BE2C (cell line): ENCODE results near the gene MRFAP1. TPM values are rescaled to one million over a fixed set of nuclear protein-coding genes. Genes with fewer than 3 reads are reported as not detected.

Experiments used
- DNase-seq: peaks from one replicate; pipeline ENCODE4 v3.0.0-alpha.2; 2020
- H3K27me3 ChIP-seq: fragments of 250-450 bp; sonication (Bioruptor Pico); 2 replicates; pipeline ENCODE4 v1.5.1; 2020; ENCODE audit warnings: mild to moderate bottlenecking
- H3K36me3 ChIP-seq: fragments of 250-450 bp; sonication (Bioruptor Pico); 2 replicates; pipeline ENCODE4 v1.5.1; 2020; ENCODE audit warnings: mild to moderate bottlenecking
- H3K4me1 ChIP-seq: fragments of 250-450 bp; sonication (Bioruptor Pico); 2 replicates; pipeline ENCODE4 v1.5.1; 2020
- H3K4me3 ChIP-seq: 2 replicates; pipeline ENCODE4 v1.5.1; 2011; ENCODE audit warnings: low read depth, low read length
- H3K9me3 ChIP-seq: fragments of 250-450 bp; sonication (Bioruptor Pico); 2 replicates; pipeline ENCODE4 v1.5.1; 2020
- polyA plus RNA-seq: library from polyadenylated mRNA; unstranded; fragments of >200 nt; gene quantifications from one replicate; pipeline ENCODE4 v1.2.1, GENCODE V29; 2012; ENCODE audit warnings: low read depth, missing spikeins; ENCODE audit not compliant: insufficient read length, insufficient read depth
- TF ChIP-seq, protein P1 (sequence below): IDR thresholded peaks from 2 replicates; pipeline ENCODE4 v1.5.1; 2012; ENCODE audit warnings: mild to moderate bottlenecking, low read depth, low read length

The MRFAP1 gene
- 1,288 TPM for polyA plus RNA-seq

DNA sequence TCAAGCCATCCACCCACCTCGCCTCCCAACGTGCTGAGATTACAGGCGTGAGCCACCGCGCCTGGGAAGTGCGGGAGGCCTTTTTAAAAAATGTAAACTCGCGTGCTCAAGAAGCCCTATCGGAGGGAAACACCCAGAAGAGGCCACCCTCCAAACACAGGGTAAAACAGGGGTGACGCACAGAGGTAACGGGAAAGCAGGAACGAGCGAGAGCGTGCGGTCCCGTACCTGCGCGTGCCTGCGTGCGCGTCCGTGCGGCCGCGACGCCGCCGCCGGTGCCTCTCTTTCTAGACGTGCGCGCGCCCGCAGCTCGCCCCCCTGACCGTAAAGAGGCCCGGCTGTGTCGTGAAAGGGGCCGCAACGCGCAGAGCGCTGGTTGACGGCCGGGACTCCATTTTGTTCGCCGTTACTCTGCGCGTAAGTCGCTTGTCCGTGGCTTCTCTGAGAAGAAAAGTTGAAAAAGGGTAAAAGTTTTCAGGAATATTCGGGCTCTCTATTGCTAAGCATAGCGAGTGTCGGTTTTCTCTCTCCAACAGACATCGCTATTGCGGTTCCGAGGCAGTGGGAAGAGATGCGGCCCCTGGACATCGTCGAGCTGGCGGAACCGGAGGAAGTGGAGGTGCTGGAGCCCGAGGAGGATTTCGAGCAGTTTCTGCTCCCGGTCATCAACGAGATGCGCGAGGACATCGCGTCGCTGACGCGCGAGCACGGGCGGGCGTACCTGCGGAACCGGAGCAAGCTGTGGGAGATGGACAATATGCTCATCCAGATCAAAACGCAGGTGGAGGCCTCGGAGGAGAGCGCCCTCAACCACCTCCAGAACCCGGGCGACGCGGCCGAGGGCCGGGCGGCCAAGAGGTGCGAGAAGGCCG is at the start of gene MRFAP1:
MRFAP1 (plus strand) TSS at position 394 of the 872 bp plus-strand sequence; CDS start at position 572, 178 bp downstream.
- Histone ChIP-seq H3K4me3 (peak within 1 kb of the TSS; percentile 89), H3K4me1 (no peaks in the 10 kb centered on the region), H3K9me3 (no peaks in the 10 kb centered on the region), H3K36me3 (peaks cover 17% of the 10 kb centered on the region), H3K27me3 (no peaks in the 10 kb centered on the region)
- TF ChIP-seq, protein P1, sequence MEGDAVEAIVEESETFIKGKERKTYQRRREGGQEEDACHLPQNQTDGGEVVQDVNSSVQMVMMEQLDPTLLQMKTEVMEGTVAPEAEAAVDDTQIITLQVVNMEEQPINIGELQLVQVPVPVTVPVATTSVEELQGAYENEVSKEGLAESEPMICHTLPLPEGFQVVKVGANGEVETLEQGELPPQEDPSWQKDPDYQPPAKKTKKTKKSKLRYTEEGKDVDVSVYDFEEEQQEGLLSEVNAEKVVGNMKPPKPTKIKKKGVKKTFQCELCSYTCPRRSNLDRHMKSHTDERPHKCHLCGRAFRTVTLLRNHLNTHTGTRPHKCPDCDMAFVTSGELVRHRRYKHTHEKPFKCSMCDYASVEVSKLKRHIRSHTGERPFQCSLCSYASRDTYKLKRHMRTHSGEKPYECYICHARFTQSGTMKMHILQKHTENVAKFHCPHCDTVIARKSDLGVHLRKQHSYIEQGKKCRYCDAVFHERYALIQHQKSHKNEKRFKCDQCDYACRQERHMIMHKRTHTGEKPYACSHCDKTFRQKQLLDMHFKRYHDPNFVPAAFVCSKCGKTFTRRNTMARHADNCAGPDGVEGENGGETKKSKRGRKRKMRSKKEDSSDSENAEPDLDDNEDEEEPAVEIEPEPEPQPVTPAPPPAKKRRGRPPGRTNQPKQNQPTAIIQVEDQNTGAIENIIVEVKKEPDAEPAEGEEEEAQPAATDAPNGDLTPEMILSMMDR = no peak
- DNase-seq = peak; percentile 93

DNA sequence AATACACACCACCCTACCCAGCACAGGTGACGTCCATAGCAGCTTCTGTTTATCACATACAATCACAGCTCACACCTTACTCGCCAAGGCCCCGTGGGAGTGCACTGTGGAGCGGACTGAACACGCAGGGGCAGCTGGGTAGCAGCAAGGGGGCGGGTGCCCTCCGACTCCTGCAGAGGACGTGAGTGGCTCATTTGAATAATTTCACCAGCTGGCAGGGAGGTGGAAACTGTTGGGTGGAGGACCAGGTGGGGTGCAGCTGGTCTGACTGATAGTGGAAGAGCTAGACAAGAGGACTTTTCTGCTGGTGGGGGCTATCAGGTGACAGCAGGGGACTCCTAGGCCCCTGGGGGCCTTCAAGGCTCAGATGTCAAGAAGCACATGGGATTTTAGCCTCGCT is 49.2 kb upstream of the MRFAP1 start:
- TF ChIP-seq, protein P1 = no peak
- no peaks in the 10 kb centered on the region for H3K36me3 ChIP-seq
- no peaks in the 10 kb centered on the region for H3K4me1 ChIP-seq
- H3K4me3 ChIP-seq = no peak overlapping the region
- no peak for DNase-seq
- H3K9me3 ChIP-seq = no peaks in the 10 kb centered on the region
- H3K27me3 ChIP-seq = no peaks in the 10 kb centered on the region

DNA sequence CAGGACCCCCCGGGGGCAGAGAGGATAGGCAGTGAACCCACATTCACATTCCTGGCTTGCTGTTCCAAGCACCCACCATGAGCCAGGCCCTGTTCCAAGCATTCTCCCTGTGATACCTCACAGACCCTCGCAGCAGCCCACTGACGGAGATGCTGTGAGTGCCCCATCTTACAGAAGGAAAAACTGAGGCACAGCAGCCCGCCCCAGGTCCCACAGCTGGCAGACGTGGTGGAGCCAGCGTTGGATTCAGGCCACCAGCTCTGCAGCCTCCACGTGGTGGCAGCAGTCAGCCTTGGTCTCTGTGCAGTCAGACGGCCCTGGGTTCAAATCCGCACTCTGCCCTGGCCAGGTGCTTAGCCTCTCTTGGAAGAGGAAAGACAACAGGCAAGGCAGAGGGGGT is 48.7 kb upstream of the MRFAP1 start:
- Histone ChIP-seq H3K36me3 (no peaks in the 10 kb centered on the region), H3K4me1 (no peaks in the 10 kb centered on the region), H3K4me3 (no peak overlapping the region), H3K27me3 (no peaks in the 10 kb centered on the region), H3K9me3 (no peaks in the 10 kb centered on the region)
- DNase-seq = no peak
- TF ChIP-seq, protein P1 = no peak

DNA sequence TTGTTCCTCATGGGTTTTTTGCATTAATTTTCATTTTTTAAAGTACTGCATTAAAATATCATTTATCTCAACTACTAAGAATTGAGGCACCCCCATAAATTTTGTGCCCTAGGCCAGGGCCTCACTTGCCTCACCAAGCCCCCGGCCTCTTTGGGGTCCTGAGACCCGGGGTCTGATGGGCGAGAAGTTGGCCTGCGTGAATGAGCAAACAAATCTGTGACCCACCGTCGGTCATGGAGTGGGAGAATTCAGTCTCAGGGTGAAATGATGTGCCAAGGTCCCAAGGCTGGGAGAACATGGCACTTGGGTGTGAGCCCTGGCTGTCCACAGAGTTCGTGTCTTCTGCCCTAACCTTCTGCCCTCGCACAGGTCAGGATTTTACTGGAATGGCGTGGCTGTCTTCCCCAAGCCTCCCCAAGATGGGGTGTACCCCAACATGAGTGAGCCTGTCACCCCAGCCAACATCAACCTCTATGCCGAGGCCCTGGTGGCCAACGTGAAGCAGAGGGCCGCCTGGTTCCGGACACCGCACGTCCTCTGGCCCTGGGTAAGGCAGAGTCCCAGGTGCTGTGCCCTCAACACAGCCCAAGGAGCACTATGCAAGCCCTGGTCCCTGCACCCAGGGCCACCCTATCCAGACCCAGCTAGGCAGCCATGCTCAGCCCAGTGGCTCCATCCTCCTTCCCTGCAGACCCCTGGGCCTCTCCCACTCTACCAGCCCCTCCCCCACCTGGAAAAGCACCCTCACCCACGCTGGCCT is 47.5 kb upstream of the MRFAP1 start:
- no peak for DNase-seq
- Histone ChIP-seq H3K4me1 (no peaks in the 10 kb centered on the region), H3K9me3 (no peaks in the 10 kb centered on the region), H3K27me3 (no peaks in the 10 kb centered on the region), H3K4me3 (no peak overlapping the region), H3K36me3 (no peaks in the 10 kb centered on the region)
- TF ChIP-seq, protein P1 = no peak

DNA sequence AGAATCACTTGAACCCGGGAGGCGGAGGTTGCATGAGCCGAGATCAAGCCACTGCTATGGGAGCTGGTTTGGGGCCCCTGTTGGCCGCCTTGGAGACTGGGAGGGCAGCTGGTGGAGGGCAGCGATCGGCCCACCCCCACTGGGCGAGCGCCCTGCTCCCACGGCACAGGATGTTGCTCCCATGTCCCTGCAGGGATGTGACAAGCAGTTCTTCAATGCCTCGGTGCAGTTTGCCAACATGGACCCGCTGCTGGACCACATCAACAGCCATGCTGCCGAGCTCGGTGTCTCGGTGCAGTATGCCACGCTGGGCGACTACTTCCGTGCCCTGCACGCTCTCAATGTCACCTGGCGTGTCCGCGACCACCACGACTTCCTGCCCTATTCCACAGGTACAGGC is 46.1 kb upstream of the MRFAP1 start:
- DNase-seq = no peak
- no peaks in the 10 kb centered on the region for H3K4me1 ChIP-seq
- no peaks in the 10 kb centered on the region for H3K27me3 ChIP-seq
- no peak overlapping the region for H3K4me3 ChIP-seq
- no peaks in the 10 kb centered on the region for H3K36me3 ChIP-seq
- no peaks in the 10 kb centered on the region for H3K9me3 ChIP-seq
- TF ChIP-seq, protein P1 = no peak
